Right lobe of liver (tissue), 6 donors: Measurements from ENCODE around the gene PML. TPM values are rescaled to one million over a fixed set of nuclear protein-coding genes. Genes with fewer than 3 reads are reported as not detected.

Experiments
- ATAC-seq, 4 donors: fragments of 200-7000 bp; cut with Tn5 transposase; one replicate each; pipeline ENCODE4 v1.9.1; 2020; ENCODE audit warnings: mild to moderate bottlenecking in 4 of 4, moderate library complexity in 4 of 4
- DNase-seq, 3 donors: peaks; one replicate each; pipeline ENCODE4 v3.0.0-alpha.2; 2020
- H3K27ac ChIP-seq, 3 donors: fragments of 200-600 bp; one replicate each; pipeline ENCODE4 v1.8.0; 2022
- H3K27me3 ChIP-seq, 2 donors: fragments of 200-600 bp; one replicate each; pipeline ENCODE4 v1.8.0; 2022
- H3K36me3 ChIP-seq, 4 donors: fragments of 200-600 bp; sonication (generic) in 1 of 4; one replicate each; pipeline versions ENCODE4 v1.5.1 to v1.8.0; 2017 to 2022; ENCODE audit warnings: control low read depth in 1 of 4
- H3K4me1 ChIP-seq, 4 donors: fragments of 200-600 bp; sonication (generic) in 1 of 4; one replicate each; pipeline versions ENCODE4 v1.5.1 to v1.8.0; 2017 to 2022; ENCODE audit warnings: control low read depth in 1 of 4
- H3K4me3 ChIP-seq, 3 donors: fragments of 200-600 bp; one replicate each; pipeline ENCODE4 v1.8.0; 2022
- H3K9me3 ChIP-seq, 4 donors: fragments of 200-600 bp; sonication (generic) in 1 of 4; one replicate each; pipeline versions ENCODE4 v1.5.1 to v1.8.0; 2017 to 2022; ENCODE audit warnings: control low read depth in 1 of 4
- CTCF ChIP-seq, 4 donors: fragments of 200-600 bp in 3 of 4; fragments of 450-650 bp in 1 of 4; IDR thresholded peaks; one replicate each; pipeline versions ENCODE4 v1.5.1 to v1.8.0; 2016 to 2022; ENCODE audit warnings: antibody characterized with exemption in 4 of 4, mild to moderate bottlenecking in 2 of 4
- POLR2A ChIP-seq: fragments of 450-650 bp; IDR thresholded peaks from one replicate; pipeline ENCODE4 v1.6.1; 2017; ENCODE audit warnings: antibody characterized with exemption, mild to moderate bottlenecking
- WGBS: methylation state at CpG from one replicate; pipeline ENCODE4 v1.1.6; 2018; ENCODE audit warnings: low coverage, low lambda C conversion rate; ENCODE audit not compliant: insufficient coverage; ENCODE audit errors: missing lambda C conversion rate; 5-methylcytosine and 5-hydroxymethylcytosine counted together
- intact Hi-C, 2 donors: fragments of 100-400 bp; cut with DNase I; formaldehyde crosslinking; loops; one replicate each; pipeline versions ENCODE4 v1.11.2 to v1.14.1; 2022
- total RNA-seq, 6 experiments: library from RNA; depleted of rRNA in 2 of 6; stranded (reverse); fragments of >200 nt in 2 of 6; fragmentation: NEBNext Ultra II Directional in 3 of 6; extraction: Animal tissue kit (Norgen Biotek cat#: 25700) in 3 of 6; gene quantifications; one replicate each; pipeline versions ENCODE4 v1.1.0 to v1.2.4, GENCODE V29; 2016 to 2023
- donor health status: DM: no; HTN: yes; CAD: no.
- donor health status: DM: no; HTN: no; CAD: no.
- donor health status: DM: no; HTN: no; CAD: no.
- donor health status: DM: no; HTN: yes; CAD: no.
- donor health status: DM: no; HTN: yes; CAD: no.

Gene PML
- total RNA-seq, 6 experiments from 2014 or later = 10.8 to 36.1 (median 16.7) TPM

- Histone ChIP-seq H3K4me3 (no peak overlapping the region), H3K4me1 (peaks cover 0 to 14% (median under 1%) of the 10 kb centered on the region in 4 donors), H3K27ac (no peak overlapping the region), H3K9me3 (no peaks in the 10 kb centered on the region), H3K27me3 (no peaks in the 10 kb centered on the region), H3K36me3 (peaks cover 0 to 4% (median 0%) of the 10 kb centered on the region in 4 donors)
- no peak for TF ChIP-seq POLR2A
- TF ChIP-seq CTCF (IDR thresholded peaks at IDR 0.05) = no peak
- 45% methylated on average over 6 of the region's 7 CpGs for WGBS
- DNase-seq = peak in 1 of 3 donors; percentile 37
- intact Hi-C loops = no loop called here
- ATAC-seq = no peak
Observed at GRCh38 chr15:73986055-73986775, 8.3 kb upstream of the PML start.

- DNase-seq (no peak), ATAC-seq (no peak)
- TF ChIP-seq POLR2A (no peak), CTCF (IDR thresholded peaks at IDR 0.05) (no peak)
- intact Hi-C loops = no loop called here
- no peak overlapping the region for H3K4me3 ChIP-seq
- 100% methylated on average over 1 of the region's 1 CpG for WGBS
- H3K9me3 ChIP-seq = no peaks in the 10 kb centered on the region
- peaks cover 0 to 4% (median 0%) of the 10 kb centered on the region in 4 donors for H3K36me3 ChIP-seq
- no peaks in the 10 kb centered on the region for H3K27me3 ChIP-seq
- no peak overlapping the region for H3K27ac ChIP-seq
- H3K4me1 ChIP-seq = peaks cover 0 to 19% (median 3%) of the 10 kb centered on the region in 4 donors
Observed at GRCh38 chr15:73986776-73987056, 7.8 kb upstream of the PML start.

GRCh38 chr15:73987250-73987649 is 7.3 kb upstream of the PML start:
- intact Hi-C loops = no loop called here
- Histone ChIP-seq H3K4me3 (no peak overlapping the region), H3K9me3 (no peaks in the 10 kb centered on the region), H3K27me3 (no peaks in the 10 kb centered on the region), H3K27ac (peak overlapping the region in 1 of 3 donors; percentile 38), H3K4me1 (peaks cover 0 to 18% (median 3%) of the 10 kb centered on the region in 4 donors), H3K36me3 (peaks cover 0 to 4% (median 0%) of the 10 kb centered on the region in 4 donors)
- WGBS = 100% methylated on average over 2 of the region's 4 CpGs
- no peak for ATAC-seq
- no peak for TF ChIP-seq POLR2A
- no peak for TF ChIP-seq CTCF (IDR thresholded peaks at IDR 0.05)
- DNase-seq = no peak

DNA sequence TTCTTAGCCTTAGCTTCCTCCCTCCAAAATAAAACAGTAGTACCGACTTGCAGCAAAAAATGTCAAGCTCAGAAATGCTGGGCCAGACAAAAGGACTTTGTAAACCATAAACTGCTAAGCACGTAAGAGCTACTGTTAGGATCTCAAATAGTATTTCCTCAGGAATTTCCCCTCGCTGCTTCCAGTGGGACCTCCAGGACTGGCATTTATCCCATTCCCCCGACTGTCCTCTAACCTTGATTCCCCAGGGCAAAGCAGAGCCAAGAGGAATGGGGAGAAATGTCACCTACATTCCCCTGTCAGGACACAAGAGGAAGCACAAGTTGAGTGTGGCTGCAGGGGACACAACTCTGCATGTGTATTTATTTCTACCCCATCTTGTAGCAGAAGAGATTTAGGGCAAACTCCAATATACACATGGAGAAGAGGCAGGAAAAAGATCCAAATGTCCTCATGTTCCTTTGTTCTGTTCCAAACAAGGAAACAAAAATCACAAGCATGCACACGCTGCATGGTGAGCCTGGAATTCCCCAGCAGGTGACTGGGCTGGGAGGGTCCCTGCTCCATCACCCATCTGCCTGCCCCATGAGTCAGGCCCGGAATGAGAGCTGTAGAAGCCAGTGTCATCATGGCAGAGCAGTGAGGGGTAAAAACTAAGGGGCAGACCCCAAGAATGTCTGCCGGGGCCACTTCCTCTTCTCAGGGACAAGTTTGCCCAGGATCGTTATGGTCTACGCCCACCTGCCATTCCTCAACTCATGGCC is 6.7 kb upstream of the PML start:
- 45% methylated on average over 7 of the region's 9 CpGs for WGBS
- H3K4me1 ChIP-seq = peaks cover 0 to 13% (median 3%) of the 10 kb centered on the region in 4 donors
- ATAC-seq = peak in 1 of 4 donors; percentile 15

More for the DNA sequence above, 6.7 kb upstream of the PML start:
- Histone ChIP-seq H3K9me3 (no peaks in the 10 kb centered on the region), H3K27me3 (no peaks in the 10 kb centered on the region), H3K27ac (peak overlapping the region in 1 of 3 donors; percentile 38), H3K4me3 (no peak overlapping the region), H3K36me3 (peaks cover 0 to 4% (median 0%) of the 10 kb centered on the region in 4 donors)
- no peak for DNase-seq
- intact Hi-C loops = no loop called here
- TF ChIP-seq CTCF (IDR thresholded peaks at IDR 0.05) = no peak
- TF ChIP-seq POLR2A = no peak
